K562 (cell line): ENCODE data around the gene ELAC2. TPM values are rescaled to one million over a fixed set of nuclear protein-coding genes. Genes with fewer than 3 reads are reported as not detected.

Source experiments
- ATAC-seq: fragments of 200-7000 bp; cut with Tn5 transposase; 3 replicates; pipeline ENCODE4 v1.9.1; 2020; ENCODE audit warnings: moderate library complexity
- BruUV-seq: library from RNA; stranded (reverse); fragments of 400-500 nt; replicated peaks from 2 replicates; lab custom pipeline; 2021; lab: Mats Ljungman, UMichigan
- CTCF ChIA-PET: fragments of 300-600 bp; formaldehyde crosslinking; extraction: SDS; loops from one replicate; lab custom pipeline; 2021; ENCODE audit warnings: low intra/inter-chr PET ratio; lab: Yijun Ruan, JAX
- POLR2A ChIA-PET: fragments of 300-600, 350-650 bp; sonication (Branson Sonifier 250); formaldehyde crosslinking; extraction: SDS; loops from one replicate; lab custom pipeline; 2021; ENCODE audit warnings: antibody characterized with exemption, inconsistent platforms; lab: Yijun Ruan, JAX
- DNase-seq, 4 experiments: peaks; one replicate each; pipeline versions ENCODE4 v3.0.0 to v3.0.0-alpha.2; 2011 to 2018; ENCODE audit warnings: low spot score in 3 of 4, mixed read lengths in 3 of 4; ENCODE audit errors: extremely low read depth in 1 of 4
- FAIRE-seq: peaks from 2 replicates; lab custom pipeline; 2011; peaks lifted over from hg19 to GRCh38; lab: Jason Lieb, UNC
- H2AFZ ChIP-seq: 2 replicates; pipeline ENCODE4 v1.6.0; 2011; ENCODE audit warnings: low read depth, low read length, control low read depth, inconsistent platforms
- H3K27ac ChIP-seq: fragments of 200-600 bp; 3 replicates; pipeline ENCODE4 v1.8.0; 2011; ENCODE audit warnings: low read depth, mild to moderate bottlenecking, control low read depth, inconsistent platforms, low read length, moderate library complexity, mixed read lengths; ENCODE audit errors: extremely low read depth
- H3K27me3 ChIP-seq, 2 experiments: fragments of 300-600 bp in 1 of 2; 2 replicates in 1 of 2; 3 replicates in 1 of 2; pipeline versions ENCODE4 v1.6.0 to v1.8.0; 2011; ENCODE audit warnings: inconsistent platforms in 2 of 2, low read length in 2 of 2, mild to moderate bottlenecking in 1 of 2, mixed read lengths in 1 of 2, moderate library complexity in 1 of 2; ENCODE audit not compliant: control insufficient read depth in 2 of 2, insufficient read depth in 2 of 2
- H3K36me3 ChIP-seq: fragments of 300-600 bp; 3 replicates; pipeline ENCODE4 v1.8.0; 2011; ENCODE audit warnings: mild to moderate bottlenecking, low read length, inconsistent platforms; ENCODE audit not compliant: control insufficient read depth, insufficient read depth
- H3K4me1 ChIP-seq, 2 experiments: fragments of 200-600 bp in 1 of 2; replicated peaks in 1 of 2; 2 replicates in 1 of 2; 3 replicates in 1 of 2; pipeline versions ENCODE4 v1.5.1 to v1.8.0; 2011; ENCODE audit warnings: inconsistent platforms in 2 of 2, low read length in 2 of 2, mild to moderate bottlenecking in 1 of 2, mixed read lengths in 1 of 2, moderate library complexity in 1 of 2; ENCODE audit not compliant: control insufficient read depth in 2 of 2, insufficient read depth in 2 of 2
- H3K4me2 ChIP-seq: 2 replicates; pipeline ENCODE4 v1.6.1; 2011; ENCODE audit warnings: low read length, control low read depth, inconsistent platforms, mixed read lengths; ENCODE audit not compliant: insufficient read depth
- H3K4me3 ChIP-seq: fragments of 200-600 bp; sonication (generic), shearing (Covaris generic); 2 replicates; pipeline ENCODE4 v1.5.1; 2016; ENCODE audit warnings: control low read depth, inconsistent platforms
- H3K79me2 ChIP-seq: fragments of 200-600 bp; 3 replicates; pipeline ENCODE4 v1.8.0; 2011; ENCODE audit warnings: low read length, inconsistent platforms; ENCODE audit not compliant: control insufficient read depth, insufficient read depth
- H3K9ac ChIP-seq, 2 experiments: 2 replicates each; pipeline versions ENCODE4 v1.6.0 to v1.6.1; 2011; ENCODE audit warnings: low read depth in 2 of 2, low read length in 2 of 2, control low read depth in 1 of 2, inconsistent platforms in 1 of 2, mild to moderate bottlenecking in 1 of 2, mixed read lengths in 1 of 2; ENCODE audit not compliant: insufficient read depth in 1 of 2
- H3K9me1 ChIP-seq: one replicate; pipeline ENCODE4 v1.6.0; 2011; ENCODE audit warnings: inconsistent platforms, mild to moderate bottlenecking, low read length, moderate library complexity; ENCODE audit not compliant: control insufficient read depth, insufficient read depth
- H3K9me3 ChIP-seq: replicated peaks from 2 replicates; pipeline ENCODE4 v1.5.1; 2011; ENCODE audit warnings: low read depth, low read length, inconsistent platforms; ENCODE audit not compliant: control insufficient read depth, insufficient read depth
- H4K20me1 ChIP-seq: replicated peaks from 2 replicates; pipeline ENCODE4 v1.6.1; 2011; ENCODE audit warnings: low read length, inconsistent platforms, mixed read lengths; ENCODE audit not compliant: control insufficient read depth, insufficient read depth
- CBFA2T3 ChIP-seq: fragments of 450-650 bp; IDR thresholded peaks from 2 replicates; pipeline ENCODE4 v1.6.1; 2017
- GABPA ChIP-seq: fragments of 200-800 bp; sonication (Bioruptor generic); conservative IDR thresholded peaks from 2 replicates; pipeline ENCODE4 v1.6.1; 2016; ENCODE audit warnings: low read depth, missing genetic modification characterization, missing compliant biosample characterization
- HCFC1 ChIP-seq: IDR thresholded peaks from 2 replicates; pipeline ENCODE4 v1.6.1; 2012; ENCODE audit warnings: low read depth, low read length, improper control_type of control experiment
- HEY1 ChIP-seq: fragments of 250-450 bp; sonication (Bioruptor Pico); IDR thresholded peaks from 2 replicates; pipeline ENCODE4 v1.5.0; 2020; ENCODE audit warnings: mild to moderate bottlenecking, moderate library complexity, borderline replicate concordance
- KHSRP ChIP-seq: fragments of 450-650 bp; IDR thresholded peaks from 2 replicates; pipeline ENCODE4 v1.6.1; 2017
- PCBP2 ChIP-seq: fragments of 200-400 bp; formaldehyde crosslinking; IDR thresholded peaks from 2 replicates; pipeline ENCODE4 v1.6.1; 2018; ENCODE audit warnings: low read length, low read depth, mild to moderate bottlenecking, moderate library complexity; ENCODE audit not compliant: poor library complexity, severe bottlenecking
- ZNF239 ChIP-seq: fragments of 250-450 bp; sonication (Bioruptor Pico); IDR thresholded peaks from 2 replicates; pipeline ENCODE4 v1.4.0; 2020; ENCODE audit warnings: mild to moderate bottlenecking
- WGBS: fragments of 100-300 bp; shearing (Covaris generic); methylation state at CpG from one replicate; pipeline ENCODE4 v1.1.6; 2016; ENCODE audit warnings: low coverage, mixed read lengths; ENCODE audit not compliant: insufficient coverage; ENCODE audit errors: missing lambda C conversion rate; 5-methylcytosine and 5-hydroxymethylcytosine counted together
- in situ Hi-C: fragments of 300-500 bp; cut with MboI; formaldehyde crosslinking; loops from 4 replicates; pipeline ENCODE4 v1.15.0; 2018; ENCODE audit warnings: inconsistent platforms, mixed read lengths
- intact Hi-C: fragments of 100-400 bp; cut with micrococcal nuclease; formaldehyde crosslinking; loops from 2 replicates; pipeline ENCODE4 v1.14.2; 2022
- polyA plus RNA-seq, 8 experiments: library from polyadenylated mRNA; depleted of rRNA in 4 of 8; stranded (reverse) in 5 of 8; unstranded in 3 of 8; fragments of >200 nt; fragmentation: Nextera tagmentation in 2 of 8; fragmentation: Illumina TruSeq in 1 of 8; extraction: Ambion mirVana in 2 of 8; extraction: Trizol in 1 of 8; gene quantifications; 2 replicates each; pipeline versions ENCODE4 v1.2.1 to v1.2.3, GENCODE V29; 2011 to 2014; ENCODE audit warnings: inconsistent platforms in 1 of 8, missing spikeins in 1 of 8
- total RNA-seq, 7 experiments: library from RNA; depleted of rRNA in 6 of 7; stranded (reverse); fragments of >200 nt in 6 of 7; fragmentation: Illumina TruSeq in 2 of 7; extraction: Trizol in 2 of 7; gene quantifications; 2 replicates each; pipeline versions ENCODE4 v1.2.1 to v1.2.3, GENCODE V29; 2011 to 2021; ENCODE audit warnings: low replicate concordance in 1 of 7
- TF ChIP-seq, protein P1 (sequence below): IDR thresholded peaks from 2 replicates; pipeline ENCODE4 v1.6.1; 2011; ENCODE audit warnings: borderline replicate concordance, low read depth, mild to moderate bottlenecking, moderate library complexity, low read length; ENCODE audit not compliant: insufficient read depth, poor library complexity, severe bottlenecking
- TF ChIP-seq, protein P2 (sequence below): fragments of 450-650 bp; formaldehyde crosslinking; IDR thresholded peaks from 2 replicates; pipeline ENCODE4 v1.4.0; 2020; ENCODE audit warnings: mild to moderate bottlenecking, mixed read lengths
- TF ChIP-seq, protein P3 (sequence below), 2 experiments: IDR thresholded peaks; 2 replicates each; pipeline ENCODE4 v1.6.1; 2011; ENCODE audit warnings: borderline replicate concordance in 1 of 2, control low read depth in 1 of 2, low read depth in 1 of 2, low read length in 1 of 2, mild to moderate bottlenecking in 1 of 2, mixed read lengths in 1 of 2, moderate library complexity in 1 of 2; ENCODE audit not compliant: insufficient read depth in 1 of 2, insufficient read length in 1 of 2, poor library complexity in 1 of 2, severe bottlenecking in 1 of 2; ENCODE audit errors: extremely low read depth in 1 of 2
- TF ChIP-seq, protein P4 (sequence below): fragments of 450-650 bp; formaldehyde crosslinking; IDR thresholded peaks from 2 replicates; pipeline ENCODE4 v1.4.0; 2020; ENCODE audit warnings: mild to moderate bottlenecking, moderate library complexity

The ELAC2 gene
- total and polyA plus RNA-seq, 9 of the 15 experiments (the other 6 are each of a cell fraction or from before 2014, with no cell fraction given): 4.5 to 129 (median 70.6) TPM

DNA sequence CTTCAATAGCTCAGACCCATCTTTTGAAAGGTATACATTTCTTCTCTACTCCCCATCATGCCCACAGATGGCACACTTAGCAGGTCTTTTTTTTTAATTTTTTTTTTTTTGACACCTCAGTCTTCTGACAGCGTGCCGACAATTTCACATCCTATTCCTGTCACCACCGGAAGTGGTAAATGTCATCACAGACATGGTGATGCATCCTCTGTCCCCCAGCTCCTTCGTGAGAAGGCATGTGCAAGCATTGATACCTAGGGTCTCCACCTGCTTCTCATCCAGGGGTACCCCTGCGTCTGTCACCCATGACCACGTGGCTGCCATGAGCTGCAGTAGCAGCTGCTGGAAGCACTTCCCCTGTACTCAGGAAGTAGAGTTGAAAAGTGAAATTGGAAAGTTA lies 35.6 kb downstream of the ELAC2 start:
- peaks cover 2 to 19% of the 10 kb centered on the region in 2 experiments; a peak in 2 of 5 replicates for H3K27me3 ChIP-seq
- no peak for DNase-seq
- no peak overlapping the region for H3K4me2 ChIP-seq
- intact Hi-C loops: no loop called here
- peaks cover 2 to 3% of the 10 kb centered on the region in 2 experiments; a peak in 1 of 5 replicates for H3K4me1 ChIP-seq
- H3K36me3 ChIP-seq: no peaks in the 10 kb centered on the region
- TF ChIP-seq, protein P1, sequence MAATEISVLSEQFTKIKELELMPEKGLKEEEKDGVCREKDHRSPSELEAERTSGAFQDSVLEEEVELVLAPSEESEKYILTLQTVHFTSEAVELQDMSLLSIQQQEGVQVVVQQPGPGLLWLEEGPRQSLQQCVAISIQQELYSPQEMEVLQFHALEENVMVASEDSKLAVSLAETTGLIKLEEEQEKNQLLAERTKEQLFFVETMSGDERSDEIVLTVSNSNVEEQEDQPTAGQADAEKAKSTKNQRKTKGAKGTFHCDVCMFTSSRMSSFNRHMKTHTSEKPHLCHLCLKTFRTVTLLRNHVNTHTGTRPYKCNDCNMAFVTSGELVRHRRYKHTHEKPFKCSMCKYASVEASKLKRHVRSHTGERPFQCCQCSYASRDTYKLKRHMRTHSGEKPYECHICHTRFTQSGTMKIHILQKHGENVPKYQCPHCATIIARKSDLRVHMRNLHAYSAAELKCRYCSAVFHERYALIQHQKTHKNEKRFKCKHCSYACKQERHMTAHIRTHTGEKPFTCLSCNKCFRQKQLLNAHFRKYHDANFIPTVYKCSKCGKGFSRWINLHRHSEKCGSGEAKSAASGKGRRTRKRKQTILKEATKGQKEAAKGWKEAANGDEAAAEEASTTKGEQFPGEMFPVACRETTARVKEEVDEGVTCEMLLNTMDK: no peak
- TF ChIP-seq CBFA2T3 (no peak), GABPA (tag) (peak; percentile 48), HCFC1 (no peak), HEY1 (CRISPR knock-in tag) (no peak), PCBP2 (no peak), KHSRP (no peak), ZNF239 (CRISPR knock-in tag) (no peak)
- TF ChIP-seq, protein P2, sequence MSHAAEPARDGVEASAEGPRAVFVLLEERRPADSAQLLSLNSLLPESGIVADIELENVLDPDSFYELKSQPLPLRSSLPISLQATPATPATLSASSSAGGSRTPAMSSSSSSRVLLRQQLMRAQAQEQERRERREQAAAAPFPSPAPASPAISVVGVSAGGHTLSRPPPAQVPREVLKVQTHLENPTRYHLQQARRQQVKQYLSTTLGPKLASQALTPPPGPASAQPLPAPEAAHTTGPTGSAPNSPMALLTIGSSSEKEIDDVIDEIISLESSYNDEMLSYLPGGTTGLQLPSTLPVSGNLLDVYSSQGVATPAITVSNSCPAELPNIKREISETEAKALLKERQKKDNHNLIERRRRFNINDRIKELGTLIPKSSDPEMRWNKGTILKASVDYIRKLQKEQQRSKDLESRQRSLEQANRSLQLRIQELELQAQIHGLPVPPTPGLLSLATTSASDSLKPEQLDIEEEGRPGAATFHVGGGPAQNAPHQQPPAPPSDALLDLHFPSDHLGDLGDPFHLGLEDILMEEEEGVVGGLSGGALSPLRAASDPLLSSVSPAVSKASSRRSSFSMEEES (CRISPR knock-in tag): no peak
- TF ChIP-seq, protein P3, sequence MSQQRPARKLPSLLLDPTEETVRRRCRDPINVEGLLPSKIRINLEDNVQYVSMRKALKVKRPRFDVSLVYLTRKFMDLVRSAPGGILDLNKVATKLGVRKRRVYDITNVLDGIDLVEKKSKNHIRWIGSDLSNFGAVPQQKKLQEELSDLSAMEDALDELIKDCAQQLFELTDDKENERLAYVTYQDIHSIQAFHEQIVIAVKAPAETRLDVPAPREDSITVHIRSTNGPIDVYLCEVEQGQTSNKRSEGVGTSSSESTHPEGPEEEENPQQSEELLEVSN (IDR thresholded peaks at IDR 0.05; ENCODE audit: borderline replicate concordance in 1 of 2, extremely low read depth in 1 of 2, insufficient read depth in 1 of 2, insufficient read length in 1 of 2, low read depth in 1 of 2, low read length in 1 of 2, poor library complexity in 1 of 2, severe bottlenecking in 1 of 2): peak in 1 of 2 experiments; percentile 11
- TF ChIP-seq, protein P4, sequence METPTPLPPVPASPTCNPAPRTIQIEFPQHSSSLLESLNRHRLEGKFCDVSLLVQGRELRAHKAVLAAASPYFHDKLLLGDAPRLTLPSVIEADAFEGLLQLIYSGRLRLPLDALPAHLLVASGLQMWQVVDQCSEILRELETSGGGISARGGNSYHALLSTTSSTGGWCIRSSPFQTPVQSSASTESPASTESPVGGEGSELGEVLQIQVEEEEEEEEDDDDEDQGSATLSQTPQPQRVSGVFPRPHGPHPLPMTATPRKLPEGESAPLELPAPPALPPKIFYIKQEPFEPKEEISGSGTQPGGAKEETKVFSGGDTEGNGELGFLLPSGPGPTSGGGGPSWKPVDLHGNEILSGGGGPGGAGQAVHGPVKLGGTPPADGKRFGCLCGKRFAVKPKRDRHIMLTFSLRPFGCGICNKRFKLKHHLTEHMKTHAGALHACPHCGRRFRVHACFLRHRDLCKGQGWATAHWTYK (CRISPR knock-in tag): no peak
- TF ChIP-seq, all 486 proteins: peak for 2
- POLR2A ChIA-PET: no interaction called here
- H3K79me2 ChIP-seq: no peaks in the 10 kb centered on the region
- in situ Hi-C loops: no loop called here
- CTCF ChIA-PET: no interaction called here
- WGBS: 16% methylated on average over 6 of the region's 6 CpGs
- H3K4me3 ChIP-seq: no peak overlapping the region
- no peak for FAIRE-seq
- H2AFZ ChIP-seq: no peak overlapping the region
- BruUV-seq: no TSS peak
- H3K27ac ChIP-seq: no peak overlapping the region
- no peaks in the 10 kb centered on the region for H3K9me1 ChIP-seq
- H3K9ac ChIP-seq: no peak overlapping the region
- no peak for ATAC-seq
- no peaks in the 10 kb centered on the region for H4K20me1 ChIP-seq
- H3K9me3 ChIP-seq: no peaks in the 10 kb centered on the region
